Activated naive CD8-positive, alpha-beta T cell treated with anti-CD3 and anti-CD28 coated beads, Interleukin-2, amount 50 U/mL, for 16 hours (primary cell): ENCODE measurements around the gene MED13.
"Not testable (repeated sequence)": the region's sequence is repeated elsewhere in the genome, so short reads cannot be mapped to it uniquely, and the experiment has no call there.

Experiments
- DNase-seq: peaks from one replicate; pipeline ENCODE4 v3.0.0-alpha.2; 2020; ENCODE audit warnings: low read depth, low spot score

MED13 gene

DNA sequence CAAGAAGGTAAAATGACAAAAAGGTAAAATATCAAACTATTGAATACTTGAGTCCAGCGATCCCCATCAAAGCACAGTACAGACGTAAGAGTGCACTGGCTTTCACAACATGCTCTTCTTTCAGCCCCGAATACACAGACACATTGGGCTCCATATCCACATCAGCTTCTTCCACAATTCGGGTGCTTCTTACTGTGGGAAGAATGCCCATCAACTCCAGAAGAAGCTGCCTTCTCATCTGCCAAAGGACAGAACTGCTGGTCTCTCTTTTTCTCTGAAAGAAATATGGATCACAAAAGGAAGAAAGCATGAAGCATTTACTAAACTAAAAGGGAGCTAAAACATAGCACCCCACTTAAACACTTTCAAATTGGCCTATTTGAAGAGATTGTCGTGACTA lies 157.7 kb downstream of the MED13 start:
- no peak for DNase-seq

DNA sequence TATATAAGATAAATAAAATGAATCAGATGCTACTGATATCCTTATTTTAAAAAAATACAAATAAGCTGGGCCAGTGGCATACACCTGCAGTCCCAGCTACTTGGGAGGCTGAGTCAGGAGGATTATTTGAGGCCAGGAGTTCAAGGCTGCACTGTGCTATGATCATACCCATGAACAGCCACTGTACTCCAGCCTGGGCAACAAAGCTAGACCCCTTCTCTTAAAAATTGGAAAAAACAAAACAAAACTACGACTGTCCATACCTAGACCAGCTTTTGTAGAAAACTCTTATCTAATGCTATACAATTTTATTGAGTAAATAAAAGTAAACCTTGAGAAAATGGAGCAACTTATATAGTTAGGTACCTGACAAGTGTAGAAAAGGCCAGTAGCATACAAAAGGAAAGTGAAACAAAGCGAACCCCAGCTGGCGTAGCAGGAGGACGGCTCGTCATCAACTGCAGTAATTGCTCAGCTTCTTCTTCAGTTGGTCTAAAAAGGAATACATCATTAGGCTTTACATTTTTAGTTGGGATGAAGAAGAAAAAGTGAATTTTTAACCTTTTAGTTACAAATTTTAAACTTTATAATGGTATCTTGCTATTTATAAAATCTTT lies 160.9 kb downstream of the MED13 start:
- no peak for DNase-seq

DNA sequence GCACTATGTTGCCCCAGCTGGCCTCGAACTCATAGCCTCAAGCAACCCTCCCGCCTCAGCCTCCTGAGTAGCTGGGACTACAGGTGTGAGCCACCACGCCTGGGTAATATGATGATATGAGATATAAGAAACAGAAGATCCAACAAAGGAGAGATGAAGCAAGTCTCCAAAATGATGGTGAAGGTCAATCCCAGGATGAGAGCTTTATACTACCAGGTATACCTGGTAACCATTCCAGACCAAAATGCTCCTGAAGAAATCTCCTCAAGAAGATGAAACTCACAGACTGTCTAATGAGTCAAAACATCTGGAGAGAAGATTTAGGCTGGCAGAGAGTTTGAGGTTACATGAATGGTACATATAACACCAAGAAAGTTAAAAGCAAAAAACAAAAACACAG lies 161.8 kb downstream of the MED13 start:
- DNase-seq, result no peak

DNA sequence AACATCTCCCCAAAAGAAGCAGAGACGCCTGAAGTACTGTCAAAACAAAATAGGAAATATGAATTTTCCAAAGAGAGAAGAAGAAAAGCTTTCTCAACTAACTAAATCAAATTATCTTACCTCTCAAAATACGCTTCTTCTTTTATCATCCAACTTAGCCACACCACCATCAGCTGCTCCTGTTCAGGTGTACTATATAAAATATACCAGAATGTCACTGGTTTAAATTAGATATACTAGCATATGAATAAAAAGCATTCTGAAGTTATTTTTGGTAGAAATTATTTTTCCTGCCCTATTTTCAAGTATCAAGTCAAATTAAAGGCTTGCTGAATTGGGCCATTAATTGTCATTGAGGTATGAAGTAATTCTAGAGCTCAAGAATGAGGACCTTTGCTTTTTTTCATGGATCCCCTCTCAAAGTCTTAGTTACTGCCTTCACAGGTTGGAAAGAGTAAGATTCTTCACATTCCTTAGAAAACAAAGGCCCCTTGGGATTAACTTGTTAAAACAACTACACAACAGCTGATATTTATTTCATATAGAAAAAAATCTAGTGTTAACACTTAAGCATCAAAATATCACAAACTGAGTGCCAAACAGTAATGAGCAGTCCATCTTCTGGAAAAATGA lies 167.4 kb downstream of the MED13 start:
- no peak for DNase-seq

DNA sequence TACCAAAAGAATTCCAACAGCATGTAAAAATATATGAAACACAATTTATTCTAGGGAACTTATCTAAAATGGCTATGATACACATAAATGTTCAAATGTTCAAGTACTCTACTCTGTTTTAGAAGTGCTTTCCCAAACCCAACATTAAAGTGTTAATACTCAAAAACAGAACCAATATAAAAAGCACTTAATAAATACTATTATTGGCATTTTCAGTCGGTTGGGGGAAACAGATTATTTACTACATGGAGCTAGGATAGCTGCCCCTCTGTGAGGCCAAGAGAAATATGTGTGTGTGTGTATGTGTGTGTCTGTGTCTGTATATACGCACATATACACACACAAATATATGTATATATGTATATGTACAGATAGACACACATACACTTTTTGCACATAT lies 169.7 kb downstream of the MED13 start:
- no peak for DNase-seq

DNA sequence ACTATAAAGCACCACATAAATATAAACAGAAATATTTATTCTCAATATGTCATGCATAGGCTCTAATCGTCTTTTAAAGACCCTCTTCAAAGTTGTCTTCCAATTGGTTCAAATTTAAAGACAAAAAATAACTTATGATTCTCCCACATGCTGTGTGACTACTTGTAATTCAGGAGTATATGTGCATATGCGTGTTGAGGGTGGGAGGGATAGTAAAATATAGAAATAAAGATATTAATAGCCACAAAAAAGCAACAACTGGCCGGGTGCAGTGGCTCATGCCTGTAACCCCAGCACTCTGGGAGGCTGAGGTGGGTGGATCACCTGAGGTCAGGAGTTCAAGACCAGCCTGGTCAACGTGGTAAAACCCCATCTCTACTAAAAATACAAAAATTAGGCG lies 170.8 kb downstream of the MED13 start:
- DNase-seq, result not testable (repeated sequence)
